ENCODE results near the gene SCARB1.

- TF ChIP-seq CTCF (IDR thresholded peaks at IDR 0.05; ENCODE audit: insufficient read depth, low read depth, low read length), result no peak
- no peak for TF ChIP-seq EZH2 (IDR thresholded peaks at IDR 0.05; ENCODE audit: insufficient read depth, low read length)
Measured at GRCh38 chr12:124802361-124802760, 61.3 kb downstream of the SCARB1 start.

Data from astrocyte (in vitro differentiated cells and primary cell).